GM18508 (cell line): ENCODE data around the gene DENND6B.
"Not testable (repeated sequence)": the region's sequence is repeated elsewhere in the genome, so short reads cannot be mapped to it uniquely, and the experiment has no call there.

Experiments
- ATAC-seq: cut with Tn5 transposase; IDR thresholded peaks from one replicate; pipeline ENCODE4 v1.9.1; 2021; ENCODE audit warnings: moderate number of reproducible peaks; ENCODE audit not compliant: insufficient read depth, unreplicated experiment

Gene DENND6B

DNA sequence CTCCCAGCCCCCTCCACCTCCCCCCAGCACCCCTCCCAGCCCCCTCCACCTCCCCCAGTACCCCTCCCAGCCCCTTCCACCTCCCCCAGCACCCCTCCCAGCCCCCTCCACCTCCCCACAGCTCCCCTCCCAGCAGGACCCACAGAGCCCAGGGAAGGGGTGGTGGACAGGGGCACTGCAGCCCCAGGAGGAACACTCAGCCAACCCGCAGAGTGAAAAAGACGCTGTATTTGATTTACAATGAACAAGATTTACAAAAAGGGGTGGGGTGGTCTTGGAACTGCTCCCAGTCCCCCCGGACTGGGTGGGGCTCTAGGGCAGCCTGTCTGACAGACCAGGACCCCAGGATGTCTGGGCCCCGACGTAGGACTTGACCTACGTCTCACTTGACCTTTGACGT lies 52.0 kb downstream of the DENND6B start:
- no peak for ATAC-seq

DNA sequence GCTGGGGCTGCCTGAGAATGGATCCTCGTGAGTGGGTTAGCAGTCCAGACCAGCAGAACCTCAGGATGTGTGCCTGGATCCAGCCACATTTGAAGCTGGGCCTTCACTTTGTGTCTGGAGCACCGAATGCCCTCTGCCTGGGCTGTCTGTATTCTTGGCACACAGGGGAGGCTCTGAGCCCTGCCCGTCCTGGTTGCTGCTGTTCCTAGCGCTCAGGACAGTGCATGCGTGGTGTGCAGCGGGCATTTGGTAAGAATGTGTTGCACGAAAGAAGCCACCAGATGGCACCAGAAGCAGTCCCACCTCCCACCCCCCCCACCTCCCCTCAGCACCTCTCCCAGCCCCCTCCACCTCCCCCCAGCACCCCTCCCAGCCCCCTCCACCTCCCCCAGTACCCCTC lies 52.5 kb downstream of the DENND6B start:
- ATAC-seq, result no peak

DNA sequence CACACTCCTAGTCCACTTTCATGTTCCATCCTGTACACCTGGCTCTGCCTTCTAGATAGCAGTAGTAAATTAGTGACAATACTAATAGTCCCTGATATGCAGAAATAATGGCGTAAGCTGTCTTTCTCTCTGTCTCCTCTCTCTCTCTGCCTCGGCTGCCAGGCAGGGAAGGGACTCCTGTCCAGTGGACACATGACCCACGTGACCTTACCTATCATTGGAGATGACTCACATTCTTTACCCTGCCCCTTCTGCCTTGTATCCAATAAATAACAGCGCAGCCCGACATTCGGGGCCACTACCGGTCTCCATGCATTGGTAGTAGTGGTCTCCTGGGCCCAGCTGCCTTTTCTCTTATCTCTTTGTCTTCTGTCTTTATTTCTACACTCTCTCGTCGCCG lies 53.0 kb downstream of the DENND6B start:
- ATAC-seq, result not testable (repeated sequence)

DNA sequence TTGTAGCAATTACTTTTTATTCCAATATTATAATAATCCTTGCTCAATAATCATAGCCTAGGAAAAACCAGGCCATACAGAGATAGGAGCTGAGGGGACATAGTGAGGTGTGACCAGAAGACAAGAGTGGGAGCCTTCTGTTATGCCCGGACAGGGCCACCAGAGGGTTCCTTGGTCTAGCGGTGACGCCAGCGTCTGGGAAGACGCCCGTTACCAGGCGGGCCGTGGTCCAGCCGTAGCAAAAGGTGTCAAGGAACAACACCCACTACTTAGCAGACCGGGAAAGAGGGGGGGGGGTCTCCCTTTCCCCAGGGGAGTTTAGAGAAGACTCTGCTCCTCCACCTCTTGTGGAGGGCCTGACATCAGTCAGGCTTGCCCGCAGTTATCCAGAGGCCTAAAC lies 53.5 kb downstream of the DENND6B start:
- ATAC-seq, result not testable (repeated sequence)

DNA sequence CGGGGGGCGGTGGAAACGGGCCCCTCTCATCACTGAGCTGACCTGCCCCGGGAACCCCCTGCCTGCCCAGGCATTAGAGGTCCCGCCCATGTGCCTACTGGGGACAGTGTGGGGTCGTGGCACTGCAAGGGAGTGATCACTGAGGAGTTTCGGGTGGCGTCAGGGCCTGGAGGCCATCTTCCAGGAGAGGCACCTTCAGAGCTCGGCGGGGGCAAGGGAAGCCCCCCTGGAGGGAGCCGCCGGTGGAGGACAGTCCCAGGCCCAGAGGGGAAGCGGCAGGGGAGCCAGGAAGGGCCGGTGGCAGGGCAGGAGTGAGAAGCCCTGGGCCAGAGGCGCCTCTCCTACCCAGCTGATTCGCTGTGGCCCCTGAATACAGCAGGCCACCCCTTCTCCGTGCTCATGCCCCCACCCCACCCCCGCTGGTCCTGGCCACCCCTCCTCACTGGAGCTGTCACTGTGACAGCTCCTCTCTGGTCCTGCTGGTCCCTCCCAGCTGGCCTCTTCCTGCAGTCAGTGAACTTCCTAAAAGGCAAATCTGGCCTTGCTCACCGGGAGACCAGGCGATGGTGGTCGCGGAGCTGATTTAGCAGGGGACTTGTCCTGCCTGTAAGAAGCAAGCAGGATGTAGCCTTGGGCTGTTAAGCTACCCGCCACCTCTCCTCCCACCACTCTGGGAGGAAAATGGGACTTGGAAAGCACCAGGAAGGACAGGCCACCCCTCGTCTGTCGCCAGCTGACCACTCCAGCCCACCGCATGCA lies 54.6 kb downstream of the DENND6B start:
- no peak for ATAC-seq

DNA sequence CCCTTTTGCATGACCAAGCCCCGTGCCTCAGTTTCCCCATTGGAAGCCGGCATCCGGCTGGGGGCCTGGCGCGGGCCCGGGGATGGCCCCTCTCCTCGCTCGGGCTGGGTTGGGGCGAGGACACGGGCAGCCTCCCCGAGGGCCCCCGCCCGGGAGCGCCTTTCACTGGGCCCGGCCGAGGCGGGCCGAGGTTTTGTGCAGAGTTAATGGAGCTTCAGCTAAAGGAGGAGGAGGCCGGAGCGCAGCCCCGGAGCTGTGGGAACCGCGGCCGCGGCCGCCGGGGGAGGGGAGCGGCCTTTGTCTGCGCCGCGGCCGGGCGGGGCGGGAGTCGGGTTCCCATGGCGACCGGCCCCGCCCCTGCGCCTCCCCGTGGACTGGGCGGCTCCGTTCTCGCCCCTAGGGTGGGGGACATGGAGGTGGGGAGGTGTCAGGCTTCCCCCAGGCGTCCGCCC lies 55.3 kb downstream of the DENND6B start:
- ATAC-seq, result no peak

DNA sequence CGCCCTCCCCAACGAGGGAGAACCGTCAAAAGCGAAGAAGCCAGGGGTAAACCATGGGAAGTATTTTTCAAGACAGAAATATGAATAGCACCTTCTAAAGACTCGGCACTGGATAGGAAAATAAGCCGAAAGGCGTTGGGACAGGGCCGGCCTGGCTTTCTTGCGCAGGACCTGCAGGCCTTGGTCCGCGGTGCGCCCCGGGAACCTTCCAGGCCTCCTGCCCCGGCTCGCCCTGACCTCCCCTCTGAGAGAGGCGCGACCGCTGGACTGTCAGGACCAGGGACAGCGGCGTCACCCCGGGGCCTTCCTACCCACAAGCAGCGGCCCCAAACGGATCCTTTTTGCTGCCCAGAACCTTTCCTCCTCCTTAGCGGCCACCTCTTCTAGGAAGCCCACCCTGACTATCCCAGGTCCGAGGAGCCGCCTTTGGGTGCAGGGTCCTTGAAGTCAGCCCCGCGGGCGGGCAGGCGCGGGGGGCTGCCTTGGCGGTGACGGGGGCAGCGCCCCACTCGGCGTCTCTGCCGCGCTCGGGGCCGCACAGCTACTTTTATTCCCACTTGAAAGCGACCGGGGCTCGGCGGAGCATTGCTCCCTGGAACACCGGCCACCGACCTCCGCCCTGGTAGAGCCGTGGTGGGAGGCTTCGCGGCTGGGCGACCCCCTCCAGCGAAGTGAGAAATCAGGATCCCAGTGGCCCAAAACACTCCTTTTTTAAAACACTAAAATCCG lies 56.0 kb downstream of the DENND6B start:
- no peak for ATAC-seq

DNA sequence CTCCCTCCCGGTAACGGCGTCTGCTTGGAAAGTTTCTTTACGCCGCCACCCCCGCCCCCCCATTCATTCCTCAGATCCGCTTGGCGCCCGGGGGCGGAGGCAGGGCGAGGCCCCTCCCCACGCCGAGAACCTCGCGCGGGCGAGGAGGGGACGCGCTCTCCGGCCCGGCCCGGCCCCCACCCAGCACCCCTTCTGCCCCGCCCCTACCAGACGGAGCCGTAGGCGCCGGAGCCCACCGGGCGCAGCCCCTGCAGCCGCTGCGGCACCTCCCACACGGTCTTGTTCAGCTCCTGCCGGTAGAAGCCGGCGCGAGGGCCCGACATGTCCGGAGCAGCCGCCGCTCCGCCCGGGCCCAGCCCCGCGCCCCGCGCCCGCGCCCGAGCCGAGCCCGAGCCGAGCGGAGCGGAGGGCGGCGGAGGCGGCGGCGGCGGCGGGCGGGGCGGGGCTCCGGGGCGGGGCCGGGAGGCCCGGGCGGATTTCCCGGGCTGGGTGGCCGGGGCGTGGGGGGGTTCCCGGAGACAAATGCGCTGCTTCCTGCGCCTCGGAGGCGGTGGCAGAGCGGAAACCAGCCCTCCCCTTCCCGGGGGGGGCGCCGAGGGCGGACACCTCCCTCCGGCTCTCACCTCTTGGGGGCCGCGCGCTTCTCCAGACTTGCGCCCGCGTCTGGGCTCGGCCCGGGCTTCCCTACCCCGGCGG lies 56.7 kb downstream of the DENND6B start, which contains the start of gene MAPK11:
MAPK11 (minus strand) TSS at position 411 of the 696 bp plus-strand sequence; CDS start at position 323, 88 bp downstream.
- no peak for ATAC-seq

DNA sequence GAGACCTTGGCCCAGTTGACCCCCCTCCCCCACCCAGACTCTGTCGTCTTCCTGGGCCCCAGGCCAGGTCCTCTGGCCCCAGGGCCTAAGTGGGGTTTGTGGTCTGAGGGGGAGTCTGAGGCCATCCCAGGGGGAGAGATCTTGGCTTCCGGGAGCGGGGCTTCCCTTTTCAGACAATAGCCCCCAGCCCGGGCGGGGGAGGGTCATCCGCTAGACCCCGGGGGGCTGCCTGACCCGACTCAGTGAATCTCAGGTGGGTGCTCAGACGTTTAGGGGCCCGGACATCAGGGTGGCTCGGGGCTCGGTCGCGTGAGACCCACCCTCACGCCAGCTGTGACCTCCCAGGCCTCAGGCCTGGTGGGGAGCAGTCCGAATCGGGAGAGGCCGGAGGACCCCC lies 57.2 kb downstream of the DENND6B start:
- no peak for ATAC-seq

DNA sequence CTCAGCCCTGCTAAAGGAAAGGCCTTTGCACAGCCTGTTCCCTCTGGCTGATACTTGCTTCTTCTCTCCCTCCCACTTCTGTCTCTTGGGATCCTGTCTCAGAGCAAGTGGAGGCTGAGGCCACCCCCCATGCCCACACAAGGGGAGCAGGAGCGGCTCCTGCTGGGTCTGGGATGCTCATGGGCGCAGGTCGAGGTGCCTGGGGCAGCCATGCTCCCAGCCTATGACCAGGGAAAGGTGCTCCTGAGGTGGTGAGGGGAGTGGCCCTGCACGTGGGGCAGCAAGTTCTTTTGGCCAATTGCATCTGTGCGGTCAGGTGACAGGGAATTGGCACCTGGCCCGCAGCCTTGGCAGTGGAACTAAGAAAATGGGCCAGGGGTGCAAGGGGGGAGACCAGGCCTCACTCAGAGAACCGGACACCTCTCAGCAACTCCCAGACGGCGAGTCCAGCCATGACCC lies 58.1 kb downstream of the DENND6B start:
- ATAC-seq, result no peak

DNA sequence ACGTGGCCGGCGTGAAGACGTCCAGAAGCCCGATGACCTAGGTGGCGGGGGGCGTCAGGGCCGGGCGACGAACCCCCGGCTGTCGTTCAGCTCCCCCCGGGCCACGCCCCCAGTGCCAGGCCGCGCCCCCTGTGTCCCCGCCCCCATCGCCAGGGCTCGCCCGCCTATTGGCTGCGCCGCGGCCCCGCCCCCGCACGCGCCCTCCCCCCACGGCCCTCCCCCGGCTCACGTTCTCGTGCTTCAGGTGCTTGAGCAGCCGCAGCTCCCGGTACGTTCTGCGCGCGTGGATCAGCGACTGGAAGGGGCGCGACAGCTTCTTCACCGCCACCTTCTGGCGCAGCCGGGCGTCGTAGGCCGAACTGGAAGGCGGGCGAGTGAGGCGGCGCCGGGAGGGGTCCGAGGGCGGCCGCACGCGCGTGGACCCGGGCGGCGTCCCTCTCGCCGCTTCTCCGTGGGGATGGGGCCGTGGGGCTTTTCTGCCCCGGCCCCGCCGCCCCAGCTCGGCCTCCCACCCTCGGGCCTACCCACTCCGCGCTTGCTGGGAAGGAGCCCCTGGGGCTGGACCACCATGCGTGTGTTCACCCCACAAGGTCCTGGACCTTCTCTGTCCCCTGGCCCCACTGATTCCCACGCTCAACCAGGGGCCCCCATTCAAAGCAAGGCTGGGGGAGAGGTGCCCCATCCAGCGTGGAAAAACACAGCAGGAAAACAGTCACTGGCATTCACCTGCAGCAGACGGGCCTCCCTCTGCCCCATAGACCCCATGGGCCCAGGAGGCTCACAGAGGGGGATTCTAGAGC lies 59.0 kb downstream of the DENND6B start:
- ATAC-seq, result no peak

DNA sequence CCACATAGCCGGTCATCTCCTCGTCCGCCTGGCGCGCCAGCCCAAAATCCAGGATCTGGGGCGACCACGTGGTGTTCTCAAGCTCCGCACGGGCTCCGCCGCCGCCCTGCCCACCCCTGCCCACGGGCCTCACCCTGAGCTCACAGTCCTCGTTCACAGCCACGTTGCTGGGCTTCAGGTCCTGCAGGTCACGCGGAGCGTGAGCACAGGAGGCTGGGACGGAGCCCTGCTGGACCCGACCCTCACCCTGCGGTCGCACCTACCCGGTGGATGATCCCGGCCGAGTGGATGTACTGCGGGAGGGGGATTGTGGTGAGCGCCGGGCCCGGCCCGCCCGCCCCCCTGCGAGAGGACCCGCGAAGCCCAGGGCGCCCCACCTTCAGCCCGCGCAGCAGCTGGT lies 59.8 kb downstream of the DENND6B start:
- no peak for ATAC-seq

DNA sequence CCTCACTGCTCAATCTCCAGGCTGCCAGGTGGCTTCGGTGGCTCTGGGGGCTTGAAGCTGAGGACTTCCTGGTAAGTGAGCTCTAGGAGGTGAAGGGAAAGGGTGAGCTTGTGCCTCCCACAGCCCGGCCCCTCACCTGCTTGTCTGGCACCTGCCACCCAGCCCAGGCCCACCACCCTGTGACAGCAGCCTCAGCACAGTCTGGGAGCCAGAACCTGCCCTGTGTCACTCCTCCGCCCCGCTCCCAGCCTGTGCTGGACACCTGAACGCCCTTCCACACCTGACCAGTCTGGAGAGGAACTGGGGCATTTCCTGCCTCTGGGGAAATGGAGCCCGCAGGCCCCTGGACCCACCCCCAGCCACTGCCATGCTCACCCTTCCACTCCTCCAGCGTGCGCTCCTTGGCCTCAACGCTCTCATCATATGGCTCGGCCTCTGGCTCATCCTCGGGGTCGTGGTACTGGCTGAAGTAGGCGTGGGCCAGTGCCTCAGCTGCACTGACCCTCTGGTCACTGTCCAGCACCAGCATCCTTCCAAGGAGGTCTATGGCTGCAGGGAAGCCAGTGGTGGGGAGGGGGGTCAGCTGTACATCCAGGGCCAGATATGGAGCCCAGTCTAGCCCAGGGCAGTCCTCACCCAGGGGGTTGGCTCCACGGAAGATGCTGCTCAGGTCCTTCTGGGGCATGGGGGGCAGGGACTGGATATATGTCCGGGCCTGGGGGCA lies 61.7 kb downstream of the DENND6B start:
- ATAC-seq, result no peak

DNA sequence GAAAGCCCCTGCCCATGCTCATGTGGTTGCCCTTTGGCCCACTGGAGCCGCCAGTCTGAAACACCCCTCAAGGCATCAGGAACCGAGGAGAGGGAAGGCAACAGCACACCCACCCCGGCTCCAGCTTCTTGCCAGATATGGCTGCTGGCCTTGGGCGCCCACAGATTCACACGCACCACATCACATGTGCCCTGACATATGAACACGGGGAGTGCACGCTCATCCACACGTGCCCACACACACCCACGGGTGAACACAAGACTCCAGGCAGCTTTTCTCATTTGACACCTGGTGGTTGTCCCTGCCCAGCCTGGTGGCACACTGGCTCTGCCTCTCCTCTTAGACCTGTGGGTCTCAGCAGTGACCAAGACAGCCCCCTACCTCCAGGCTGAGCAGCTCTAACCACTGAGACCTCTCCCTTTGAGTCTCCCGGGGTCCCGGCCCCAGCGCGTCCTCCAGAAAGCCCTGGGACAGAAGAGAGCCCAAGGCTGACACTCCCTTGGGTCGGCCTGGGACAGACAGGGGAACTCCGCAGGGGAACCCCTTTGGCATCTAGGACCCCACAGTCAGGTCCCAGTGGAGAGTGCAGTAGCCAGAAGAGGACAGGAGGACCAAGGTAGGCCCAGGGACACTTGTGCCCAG lies 62.6 kb downstream of the DENND6B start:
- no peak for ATAC-seq

DNA sequence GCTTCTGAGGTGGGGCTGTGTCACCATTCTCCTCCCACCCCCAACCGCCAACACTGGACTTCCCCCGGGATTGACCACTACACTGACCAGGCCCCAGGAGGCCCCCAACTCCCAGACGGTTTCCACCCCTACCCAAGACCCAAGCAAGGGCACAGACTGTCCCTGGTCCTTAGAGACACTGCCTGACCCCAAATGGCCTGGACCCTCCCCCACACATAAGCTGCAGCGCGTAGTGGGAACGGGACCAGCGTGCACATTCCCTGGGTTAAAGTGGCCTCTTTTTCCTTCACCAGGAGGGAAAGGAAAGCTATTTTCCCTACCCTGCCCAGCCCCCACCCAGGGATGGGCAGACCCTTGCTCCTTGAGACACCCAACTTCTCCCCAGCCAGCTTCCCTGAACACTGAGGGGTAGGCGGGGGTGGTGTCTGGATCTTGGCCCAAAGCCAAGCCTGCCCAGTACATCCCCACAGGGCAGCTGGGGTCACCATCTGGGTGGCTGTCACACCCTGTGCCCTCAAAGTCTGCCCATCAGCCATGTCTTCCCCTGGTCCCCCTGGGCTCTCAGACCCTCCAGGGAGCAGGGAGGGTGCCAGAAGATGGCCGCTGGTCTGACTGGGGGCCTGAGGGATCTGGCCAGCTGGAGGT lies 63.7 kb downstream of the DENND6B start:
- no peak for ATAC-seq

DNA sequence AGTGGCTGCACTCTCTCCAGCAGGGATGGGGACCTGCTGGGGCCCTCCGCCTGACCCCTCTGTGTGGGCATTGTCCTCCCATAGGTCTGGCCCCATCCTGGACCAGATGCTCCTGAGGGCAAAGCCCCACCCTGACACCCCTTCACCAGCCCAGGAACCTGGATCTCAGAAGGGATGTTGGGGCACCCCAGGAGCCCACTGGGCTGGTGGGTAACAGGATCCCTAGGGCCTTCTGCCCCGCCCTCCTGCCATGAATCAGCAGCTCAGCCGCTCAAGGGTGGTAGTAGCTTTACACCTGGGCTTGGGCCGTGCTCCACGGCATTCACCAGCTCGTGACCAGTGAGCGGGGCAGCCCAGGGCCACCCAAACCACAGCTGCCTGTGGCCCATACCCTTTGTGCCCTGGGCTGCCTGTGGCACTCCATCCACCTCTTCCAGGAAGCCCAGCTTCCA lies 64.3 kb downstream of the DENND6B start:
- ATAC-seq, result no peak

DNA sequence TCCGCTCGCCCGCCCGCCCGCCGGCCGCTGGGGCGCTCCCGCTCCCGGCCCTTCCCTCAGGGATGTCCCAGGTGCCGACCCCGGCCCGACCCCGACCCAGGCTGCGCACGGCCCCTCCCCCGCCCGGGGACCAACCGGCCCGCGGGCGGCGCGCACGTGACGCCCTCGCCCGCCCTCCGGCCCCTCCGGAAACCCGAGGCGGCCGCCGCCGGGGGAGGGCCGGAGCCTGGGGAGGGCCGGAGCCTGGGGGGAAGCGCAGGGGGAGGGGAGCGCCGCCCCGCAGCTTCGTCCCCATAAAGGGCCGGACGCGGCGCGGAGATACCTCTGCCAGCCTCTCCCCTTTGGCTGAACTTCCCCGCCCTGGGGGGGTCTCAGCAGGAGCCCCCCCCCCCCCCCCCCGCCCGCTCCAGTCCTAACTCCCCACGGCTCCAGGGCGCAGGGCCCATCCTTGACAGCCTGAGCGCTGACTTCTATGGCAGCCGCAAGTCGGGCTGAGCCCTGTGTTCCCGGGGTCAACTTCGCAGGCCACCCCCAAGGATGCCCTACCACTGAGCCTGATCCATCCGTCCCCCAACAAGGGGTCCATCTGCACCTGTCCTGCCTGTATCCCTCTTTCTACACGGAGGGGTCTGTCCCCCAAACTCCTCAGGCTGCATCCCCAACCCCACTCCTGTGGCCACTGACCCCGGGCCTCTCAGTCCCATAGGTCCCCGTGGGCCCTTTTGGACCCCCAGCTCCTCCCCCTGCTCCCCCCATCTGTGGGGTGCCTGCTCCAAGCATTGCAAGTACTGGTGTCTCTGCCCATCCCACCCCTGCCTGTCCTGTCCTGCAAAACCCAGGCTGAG lies 65.0 kb downstream of the DENND6B start, which contains the start of gene MAPK12:
MAPK12 (minus strand) TSS at position 69 of the 845 bp plus-strand sequence. CDS start 174 bp downstream, outside the sequence.
- no peak for ATAC-seq
